Right lobe of liver (tissue), 6 donors: Measurements from ENCODE around the gene UROC1. TPM values are rescaled to one million over a fixed set of nuclear protein-coding genes. Genes with fewer than 3 reads are reported as not detected.
A peak's percentile ranks its signal among the peaks of the same experiment; 100 is the strongest.

Experiments
- ATAC-seq, 4 donors: fragments of 200-7000 bp; cut with Tn5 transposase; one replicate each; pipeline ENCODE4 v1.9.1; 2020; ENCODE audit warnings: mild to moderate bottlenecking in 4 of 4, moderate library complexity in 4 of 4
- DNase-seq, 3 donors: peaks; one replicate each; pipeline ENCODE4 v3.0.0-alpha.2; 2020
- H3K27ac ChIP-seq, 3 donors: fragments of 200-600 bp; one replicate each; pipeline ENCODE4 v1.8.0; 2022
- H3K27me3 ChIP-seq, 2 donors: fragments of 200-600 bp; one replicate each; pipeline ENCODE4 v1.8.0; 2022
- H3K36me3 ChIP-seq, 4 donors: fragments of 200-600 bp; sonication (generic) in 1 of 4; one replicate each; pipeline versions ENCODE4 v1.5.1 to v1.8.0; 2017 to 2022; ENCODE audit warnings: control low read depth in 1 of 4
- H3K4me1 ChIP-seq, 4 donors: fragments of 200-600 bp; sonication (generic) in 1 of 4; one replicate each; pipeline versions ENCODE4 v1.5.1 to v1.8.0; 2017 to 2022; ENCODE audit warnings: control low read depth in 1 of 4
- H3K4me3 ChIP-seq, 3 donors: fragments of 200-600 bp; one replicate each; pipeline ENCODE4 v1.8.0; 2022
- H3K9me3 ChIP-seq, 4 donors: fragments of 200-600 bp; sonication (generic) in 1 of 4; one replicate each; pipeline versions ENCODE4 v1.5.1 to v1.8.0; 2017 to 2022; ENCODE audit warnings: control low read depth in 1 of 4
- CTCF ChIP-seq, 4 donors: fragments of 200-600 bp in 3 of 4; fragments of 450-650 bp in 1 of 4; IDR thresholded peaks; one replicate each; pipeline versions ENCODE4 v1.5.1 to v1.8.0; 2016 to 2022; ENCODE audit warnings: antibody characterized with exemption in 4 of 4, mild to moderate bottlenecking in 2 of 4
- POLR2A ChIP-seq: fragments of 450-650 bp; IDR thresholded peaks from one replicate; pipeline ENCODE4 v1.6.1; 2017; ENCODE audit warnings: antibody characterized with exemption, mild to moderate bottlenecking
- WGBS: methylation state at CpG from one replicate; pipeline ENCODE4 v1.1.6; 2018; ENCODE audit warnings: low coverage, low lambda C conversion rate; ENCODE audit not compliant: insufficient coverage; ENCODE audit errors: missing lambda C conversion rate; 5-methylcytosine and 5-hydroxymethylcytosine counted together
- intact Hi-C, 2 donors: fragments of 100-400 bp; cut with DNase I; formaldehyde crosslinking; loops; one replicate each; pipeline versions ENCODE4 v1.11.2 to v1.14.1; 2022
- total RNA-seq, 6 experiments: library from RNA; depleted of rRNA in 2 of 6; stranded (reverse); fragments of >200 nt in 2 of 6; fragmentation: NEBNext Ultra II Directional in 3 of 6; extraction: Animal tissue kit (Norgen Biotek cat#: 25700) in 3 of 6; gene quantifications; one replicate each; pipeline versions ENCODE4 v1.1.0 to v1.2.4, GENCODE V29; 2016 to 2023
- donor health status: DM: no; HTN: yes; CAD: no.
- donor health status: DM: no; HTN: no; CAD: no.
- donor health status: DM: no; HTN: no; CAD: no.
- donor health status: DM: no; HTN: yes; CAD: no.
- donor health status: DM: no; HTN: yes; CAD: no.

UROC1 gene
- total RNA-seq, 6 experiments from 2014 or later, result 15.1 to 101 (median 55.8) TPM

- Histone ChIP-seq H3K4me3 (no peak overlapping the region), H3K36me3 (peaks cover 0 to 14% (median 0%) of the 10 kb centered on the region in 4 donors), H3K9me3 (no peaks in the 10 kb centered on the region), H3K27ac (no peak overlapping the region), H3K27me3 (no peaks in the 10 kb centered on the region), H3K4me1 (peaks cover 0 to 20% (median 5%) of the 10 kb centered on the region in 4 donors)
- ATAC-seq (no peak), DNase-seq (peak in 2 of 3 donors; percentile 8 to 25)
- intact Hi-C loops, result no loop called here
- no CpG with 5 or more reads among the region's 4 CpGs for WGBS
- TF ChIP-seq POLR2A, result no peak
- no peak for TF ChIP-seq CTCF (IDR thresholded peaks at IDR 0.05)
Observed at GRCh38 chr3:126508564-126508964, 9.0 kb downstream of the UROC1 start.

GRCh38 chr3:126507886-126508285 is 9.7 kb downstream of the UROC1 start:
- no peaks in the 10 kb centered on the region for H3K9me3 ChIP-seq
- no peak overlapping the region for H3K4me3 ChIP-seq
- no peak overlapping the region for H3K27ac ChIP-seq
- H3K27me3 ChIP-seq, result no peaks in the 10 kb centered on the region
- DNase-seq (peak in 2 of 3 donors; percentile 7 to 43), ATAC-seq (no peak)
- intact Hi-C loops, result no loop called here
- TF ChIP-seq CTCF (IDR thresholded peaks at IDR 0.05) (no peak), POLR2A (no peak)
- WGBS, result 79% methylated on average over 4 of the region's 9 CpGs
- peaks cover 0 to 14% (median 0%) of the 10 kb centered on the region in 4 donors for H3K36me3 ChIP-seq
- peaks cover 0 to 15% (median 5%) of the 10 kb centered on the region in 4 donors for H3K4me1 ChIP-seq

- intact Hi-C loops, result no loop called here
- no CpG with 5 or more reads among the region's 10 CpGs for WGBS
Observed at GRCh38 chr3:126503701-126504100, 13.9 kb downstream of the UROC1 start.

GRCh38 chr3:126502656-126503055 is 14.9 kb downstream of the UROC1 start:
- intact Hi-C loops, result no loop called here
- peaks cover 0 to 25% (median 0%) of the 10 kb centered on the region in 4 donors for H3K36me3 ChIP-seq
- H3K9me3 ChIP-seq, result no peaks in the 10 kb centered on the region
- WGBS, result 70% methylated on average over 1 of the region's 1 CpG
- ATAC-seq (no peak), DNase-seq (no peak)
- no peaks in the 10 kb centered on the region for H3K27me3 ChIP-seq
- no peak for TF ChIP-seq POLR2A
- no peak for TF ChIP-seq CTCF (IDR thresholded peaks at IDR 0.05)
- H3K27ac ChIP-seq, result no peak overlapping the region
- H3K4me3 ChIP-seq, result no peak overlapping the region
- H3K4me1 ChIP-seq, result no peaks in the 10 kb centered on the region

More at GRCh38 chr3:126503701-126504100, 13.9 kb downstream of the UROC1 start:
- Histone ChIP-seq H3K9me3 (no peaks in the 10 kb centered on the region), H3K4me3 (no peak overlapping the region), H3K27ac (no peak overlapping the region), H3K4me1 (no peaks in the 10 kb centered on the region), H3K27me3 (no peaks in the 10 kb centered on the region), H3K36me3 (peaks cover 0 to 25% (median 0%) of the 10 kb centered on the region in 4 donors)
- DNase-seq (no peak), ATAC-seq (no peak)
- TF ChIP-seq POLR2A (no peak), CTCF (IDR thresholded peaks at IDR 0.05) (no peak)

GRCh38 chr3:126501736-126502135 is 15.8 kb downstream of the UROC1 start:
- Histone ChIP-seq H3K4me1 (no peaks in the 10 kb centered on the region), H3K27me3 (no peaks in the 10 kb centered on the region), H3K36me3 (peaks cover 0 to 21% (median 0%) of the 10 kb centered on the region in 4 donors), H3K4me3 (no peak overlapping the region), H3K9me3 (no peaks in the 10 kb centered on the region), H3K27ac (no peak overlapping the region)
- 50% methylated on average over 5 of the region's 7 CpGs for WGBS
- no peak for TF ChIP-seq CTCF (IDR thresholded peaks at IDR 0.05)
- no peak for TF ChIP-seq POLR2A
- ATAC-seq (peak; percentile 26 to 76 (median 67)), DNase-seq (peak in 2 of 3 donors; percentile 54 to 80)
- intact Hi-C loops, result no loop called here
